Measurements from ENCODE around the gene RNF152. TPM values are rescaled to one million over a fixed set of nuclear protein-coding genes. Genes with fewer than 3 reads are reported as not detected.

RNF152 gene
- total RNA-seq, 1 experiment from 2014 or later = 2.3 TPM

DNA sequence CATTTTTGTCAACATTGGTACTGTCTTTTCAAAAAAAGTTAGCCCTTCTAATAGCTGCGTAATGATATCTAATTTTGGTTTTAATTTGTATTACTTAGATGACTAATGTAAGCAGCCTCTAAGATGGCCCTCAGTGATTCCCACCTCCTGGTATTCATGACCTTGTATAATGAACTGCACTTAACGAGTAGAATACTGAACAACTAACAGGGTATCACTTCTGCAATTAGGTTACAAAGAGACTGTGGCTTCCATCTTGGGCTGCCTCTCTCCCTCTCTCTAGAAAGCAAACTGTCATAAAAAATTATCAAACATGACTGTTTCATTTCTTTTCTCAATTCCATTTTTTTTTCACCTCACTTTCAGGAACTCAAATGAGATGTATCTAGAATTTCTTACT, 120.9 kb downstream of the RNF152 start:
- DNase-seq = no peak
- Histone ChIP-seq H2BK15ac (ENCODE audit: low read depth, low read length) (no peak overlapping the region), H3K23me2 (ENCODE audit: insufficient read length, low read depth, low read length, poor library complexity, severe bottlenecking) (no peaks in the 10 kb centered on the region), H3K9ac (ENCODE audit: extremely low read depth, insufficient read length, low read length) (no peak overlapping the region), H3K79me1 (ENCODE audit: insufficient read depth, low read depth, low read length, poor library complexity, severe bottlenecking) (no peaks in the 10 kb centered on the region), H2BK12ac (ENCODE audit: insufficient read length, low read depth, low read length) (no peak overlapping the region), H2AK5ac (ENCODE audit: insufficient read length, low read length) (no peak overlapping the region), H4K91ac (ENCODE audit: insufficient read length, low read depth, low read length) (no peak overlapping the region), H2BK120ac (ENCODE audit: low read depth, low read length, poor library complexity, severe bottlenecking) (no peak overlapping the region), H3K18ac (ENCODE audit: insufficient read length, low read depth, low read length) (no peak overlapping the region), H3T11ph (ENCODE audit: low read length) (no peak overlapping the region), H3K4me1 (ENCODE audit: insufficient read depth, low read length) (no peaks in the 10 kb centered on the region), H3K4me2 (ENCODE audit: insufficient read depth, insufficient read length, low read length) (no peak overlapping the region), H2BK5ac (ENCODE audit: insufficient read length, low read length) (no peak overlapping the region), H2AFZ (ENCODE audit: low read length) (no peak overlapping the region), H3K14ac (ENCODE audit: insufficient read depth, low read length) (no peak overlapping the region), H3K56ac (ENCODE audit: insufficient read length, low read depth, low read length) (no peak overlapping the region), H3K4ac (ENCODE audit: low read depth, low read length) (no peak overlapping the region), H3K9me3 (ENCODE audit: control insufficient read depth, low read depth, low read length) (no peaks in the 10 kb centered on the region), H4K5ac (ENCODE audit: insufficient read length, low read depth, low read length) (no peak overlapping the region), H4K20me1 (ENCODE audit: control insufficient read depth, insufficient read depth, insufficient read length) (no peaks in the 10 kb centered on the region), H3K27me3 (ENCODE audit: insufficient read depth, low read length) (no peaks in the 10 kb centered on the region), H3K27ac (ENCODE audit: insufficient read length, low read depth, low read length) (no peak overlapping the region), H2BK20ac (ENCODE audit: low read depth, low read length, poor library complexity, severe bottlenecking) (no peak overlapping the region), H3K79me2 (ENCODE audit: insufficient read depth, low read length) (no peaks in the 10 kb centered on the region), H3K23ac (ENCODE audit: insufficient read length, low read depth, low read length) (no peak overlapping the region), H4K8ac (replicated peaks; ENCODE audit: insufficient read length, low read depth, low read length) (no peak overlapping the region)
- TF ChIP-seq, protein P1, sequence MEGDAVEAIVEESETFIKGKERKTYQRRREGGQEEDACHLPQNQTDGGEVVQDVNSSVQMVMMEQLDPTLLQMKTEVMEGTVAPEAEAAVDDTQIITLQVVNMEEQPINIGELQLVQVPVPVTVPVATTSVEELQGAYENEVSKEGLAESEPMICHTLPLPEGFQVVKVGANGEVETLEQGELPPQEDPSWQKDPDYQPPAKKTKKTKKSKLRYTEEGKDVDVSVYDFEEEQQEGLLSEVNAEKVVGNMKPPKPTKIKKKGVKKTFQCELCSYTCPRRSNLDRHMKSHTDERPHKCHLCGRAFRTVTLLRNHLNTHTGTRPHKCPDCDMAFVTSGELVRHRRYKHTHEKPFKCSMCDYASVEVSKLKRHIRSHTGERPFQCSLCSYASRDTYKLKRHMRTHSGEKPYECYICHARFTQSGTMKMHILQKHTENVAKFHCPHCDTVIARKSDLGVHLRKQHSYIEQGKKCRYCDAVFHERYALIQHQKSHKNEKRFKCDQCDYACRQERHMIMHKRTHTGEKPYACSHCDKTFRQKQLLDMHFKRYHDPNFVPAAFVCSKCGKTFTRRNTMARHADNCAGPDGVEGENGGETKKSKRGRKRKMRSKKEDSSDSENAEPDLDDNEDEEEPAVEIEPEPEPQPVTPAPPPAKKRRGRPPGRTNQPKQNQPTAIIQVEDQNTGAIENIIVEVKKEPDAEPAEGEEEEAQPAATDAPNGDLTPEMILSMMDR (conservative IDR thresholded peaks at IDR 0.05) = no peak
- H3K9me3 Mint-ChIP-seq = peaks cover 10 to 15% of the 10 kb centered on the region in 2 experiments; a peak in 4 of 5 replicates
- no peak overlapping the region for H3K27ac Mint-ChIP-seq
- peaks cover 2% of the 10 kb centered on the region for H3K27me3 Mint-ChIP-seq (ENCODE audit: low read depth)
- H3K4me3 Mint-ChIP-seq = no peak overlapping the region
- no CpG with 5 or more reads among the region's 2 CpGs for WGBS (ENCODE audit: extremely low coverage, insufficient read length, low lambda C conversion rate)
- H3K4me1 Mint-ChIP-seq = peaks cover 0 to 4% of the 10 kb centered on the region in 2 experiments; a peak in 3 of 4 replicates
- H3K36me3 Mint-ChIP-seq (ENCODE audit: insufficient read depth in 1 of 3, low read depth in 3 of 3) = peaks cover 0 to 20% (median 4%) of the 10 kb centered on the region in 3 experiments; a peak in 5 of 7 replicates
